ENCODE measurements around the gene KCNK3.
A peak's percentile ranks its signal among the peaks of the same experiment; 100 is the strongest.
"Not testable (repeated sequence)": the region's sequence is repeated elsewhere in the genome, so short reads cannot be mapped to it uniquely, and the experiment has no call there.

KCNK3 gene

GRCh38 chr2:26754972-26755670, 62.6 kb downstream of the KCNK3 start:
- no peak for DNase-seq

DNA sequence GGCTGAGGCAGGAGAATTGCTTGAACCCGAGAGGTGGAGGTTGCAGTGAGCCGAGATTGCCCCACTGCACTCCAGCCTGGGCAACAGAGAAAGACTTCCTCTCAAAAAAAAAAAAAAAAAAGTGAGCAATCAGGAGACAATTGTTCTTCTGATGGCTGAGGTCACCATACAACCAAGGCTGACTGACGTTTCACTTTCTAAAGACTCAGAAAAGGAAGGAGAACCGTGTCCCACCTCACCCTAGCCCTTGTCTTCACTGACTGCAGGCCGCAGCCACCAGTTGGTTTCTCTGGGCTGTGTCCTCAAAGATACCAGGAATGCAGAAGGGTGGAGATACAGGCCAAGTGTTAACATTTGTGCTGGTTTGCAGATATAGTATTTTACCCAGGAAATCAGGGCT, 63.8 kb downstream of the KCNK3 start:
- DNase-seq: no peak

DNA sequence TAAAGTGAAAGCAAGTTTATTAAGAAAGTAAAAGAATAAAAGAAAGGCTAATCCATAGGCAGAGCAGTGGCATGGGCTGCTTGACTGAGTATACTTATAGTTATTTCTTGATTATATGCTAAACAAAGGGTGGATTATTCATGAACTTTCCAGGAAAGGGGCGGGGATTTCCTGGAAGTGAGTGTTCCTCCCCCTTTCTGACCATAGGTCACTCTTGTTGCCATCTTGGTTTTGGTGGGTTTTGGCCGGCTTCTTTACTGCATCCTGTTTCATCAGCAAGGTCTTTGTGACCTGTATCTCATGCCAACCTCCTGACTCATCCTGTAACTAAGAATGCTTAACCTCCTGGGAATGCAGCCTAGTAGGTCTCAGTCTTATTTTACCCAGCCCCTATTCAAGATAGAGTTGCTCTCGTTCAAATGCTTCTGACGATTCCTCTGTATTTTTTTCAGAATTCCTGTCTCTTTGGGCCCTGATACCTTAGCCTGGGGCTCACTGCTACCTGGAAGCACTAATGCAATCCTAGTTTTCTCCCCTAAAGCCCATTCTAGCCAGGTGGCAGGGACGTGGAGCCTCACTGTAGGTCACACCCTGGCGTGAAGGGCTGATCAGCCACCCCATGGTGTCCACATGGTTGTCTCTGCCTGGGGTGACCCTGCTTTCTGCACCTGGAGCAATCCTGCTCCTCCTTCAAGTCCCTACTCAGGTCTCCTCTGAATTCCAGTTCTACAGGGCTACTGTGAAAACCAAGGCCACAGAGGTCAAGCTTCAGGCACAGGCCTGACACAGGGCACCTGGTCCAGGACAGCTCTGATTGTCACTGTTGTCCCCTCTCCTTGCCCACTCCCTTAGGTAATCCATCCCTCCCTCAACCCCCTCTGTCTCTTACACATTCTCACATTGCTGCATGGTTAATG, 65.6 kb downstream of the KCNK3 start:
- DNase-seq: no peak

- DNase-seq: no peak
These were observed 66.3 kb downstream of the KCNK3 start for GRCh38 chr2:26758790-26759321.

GRCh38 chr2:26759845-26760244, 67.3 kb downstream of the KCNK3 start:
- DNase-seq: no peak

DNA sequence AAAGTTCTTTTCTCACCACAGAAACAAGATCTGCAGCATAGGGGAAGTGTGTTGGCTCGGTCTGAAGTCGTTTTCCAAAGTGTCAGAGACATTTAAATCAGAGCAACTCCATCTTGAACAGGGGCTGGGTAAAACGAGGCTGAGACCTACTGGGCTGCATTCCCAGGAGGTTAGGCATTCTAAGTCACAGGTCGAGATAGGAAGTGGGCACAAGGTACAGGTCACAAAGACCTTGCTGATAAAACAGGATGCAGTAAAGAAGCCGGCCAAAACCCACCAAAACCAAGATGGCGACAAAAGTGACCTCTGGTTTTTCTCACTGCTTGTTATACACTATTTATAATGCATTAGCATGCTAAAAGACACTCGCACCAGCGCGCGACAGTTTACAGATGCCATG, 68.5 kb downstream of the KCNK3 start:
- DNase-seq: not testable (repeated sequence)

DNA sequence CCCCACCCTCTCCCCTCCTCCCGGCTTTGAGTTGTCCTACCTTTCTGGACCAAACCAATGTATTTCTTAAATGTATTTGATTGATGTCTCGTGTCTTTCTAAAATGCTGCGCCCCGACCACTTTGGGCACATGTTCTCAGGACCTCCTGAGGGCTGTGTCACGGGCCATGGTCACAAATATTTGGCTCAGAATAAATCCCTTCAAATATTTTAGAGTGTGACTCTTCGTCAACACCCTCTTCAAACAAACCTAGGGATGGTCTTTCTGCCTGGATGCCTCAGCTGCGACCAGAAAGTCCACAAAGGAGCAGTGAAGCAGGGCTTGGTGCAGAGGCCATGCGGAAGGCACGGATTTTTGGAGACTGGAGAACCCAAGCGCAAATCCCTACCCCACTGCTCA, 70.5 kb downstream of the KCNK3 start:
- DNase-seq: no peak

GRCh38 chr2:26764078-26764887, 71.8 kb downstream of the KCNK3 start, which contains the start of gene SLC35F6:
TSS of gene SLC35F6 (plus strand) at chr2:26764284. CDS start at chr2:26764350, 66 bp downstream.
- DNase-seq: peak; percentile 37 to 88 (median 69)

GRCh38 chr2:26764906-26765305, 72.4 kb downstream of the KCNK3 start:
- no peak for DNase-seq

GRCh38 chr2:26765475-26766200, 73.1 kb downstream of the KCNK3 start:
- DNase-seq: no peak

DNA sequence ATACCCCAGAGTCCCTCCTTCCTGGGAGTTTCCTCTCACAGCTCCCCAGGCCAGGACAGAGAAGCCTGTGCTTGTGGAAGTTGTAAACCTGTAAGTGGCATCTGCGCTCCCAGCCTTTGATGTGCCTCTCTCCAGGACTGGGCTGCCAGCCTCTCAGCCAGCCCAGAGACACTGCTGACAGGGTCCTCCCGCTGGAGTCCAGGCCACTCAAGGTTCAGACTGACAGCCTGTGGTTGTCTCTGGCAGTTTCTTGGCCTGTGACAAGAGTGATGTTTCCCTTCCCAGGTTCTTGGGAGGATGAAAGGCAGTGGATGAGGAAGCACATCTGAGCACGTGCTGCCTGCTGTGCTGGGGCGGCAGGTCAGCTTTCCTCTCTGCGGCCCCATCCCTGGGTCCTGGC, 74.6 kb downstream of the KCNK3 start:
- no peak for DNase-seq

- DNase-seq: no peak
These were observed 75.5 kb downstream of the KCNK3 start for GRCh38 chr2:26767894-26768487.

GRCh38 chr2:26768759-26769088, 76.2 kb downstream of the KCNK3 start:
- no peak for DNase-seq

- DNase-seq: peak in 43 of 51 donors; percentile 7 to 75 (median 47)
These were observed 76.7 kb downstream of the KCNK3 start for GRCh38 chr2:26769089-26769761.

GRCh38 chr2:26770986-26771586, 78.6 kb downstream of the KCNK3 start:
- peak in 41 of 51 donors; percentile 11 to 80 (median 47) for DNase-seq

DNA sequence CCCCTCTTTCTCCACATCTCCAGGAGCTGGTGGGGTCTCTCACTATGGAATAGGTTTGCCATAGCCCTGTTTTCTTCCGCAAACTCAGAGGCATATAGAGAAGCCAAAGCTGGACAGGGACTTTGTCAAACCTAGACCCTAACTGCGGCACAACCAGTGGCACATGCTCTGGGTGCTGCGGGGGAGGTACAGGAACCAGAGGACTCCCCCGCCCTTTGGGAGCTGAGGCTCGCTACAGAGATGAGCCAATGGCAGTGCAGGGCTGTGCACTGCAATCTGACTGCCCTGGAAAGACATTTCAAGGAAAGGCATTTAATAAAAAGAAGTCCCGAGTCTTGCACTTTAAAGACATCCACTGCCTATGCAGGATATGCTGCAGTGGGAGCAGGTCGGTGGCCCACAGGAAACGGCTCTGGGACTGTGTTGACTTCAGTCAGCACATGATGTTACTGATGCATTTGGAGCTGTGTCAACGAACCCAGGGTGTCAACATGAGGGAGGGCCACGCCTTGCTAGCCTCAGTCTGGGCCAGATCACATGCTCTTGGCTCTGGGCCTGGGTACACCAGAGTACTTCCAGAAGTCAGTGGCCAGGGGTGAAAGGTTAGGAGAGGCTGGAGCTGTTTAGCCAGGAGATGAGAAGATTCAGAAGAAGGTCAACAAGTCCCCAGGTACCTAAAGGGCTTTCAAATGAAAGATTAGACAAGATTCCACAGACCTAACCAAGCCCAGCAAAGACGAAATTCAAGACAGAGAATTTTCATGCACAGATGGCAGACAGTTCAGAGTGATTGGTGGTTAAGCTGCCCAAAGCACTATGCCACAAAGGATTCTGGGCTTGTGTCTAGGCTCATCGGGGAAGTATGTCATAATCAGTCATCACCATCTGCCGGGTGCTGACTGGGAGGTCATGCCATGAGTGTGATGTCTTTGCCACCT, 79.8 kb downstream of the KCNK3 start:
- DNase-seq: peak in 44 of 51 donors; percentile 7 to 85 (median 55)

- DNase-seq: no peak
These were observed 83.8 kb downstream of the KCNK3 start for GRCh38 chr2:26776195-26776800.

- no peak for DNase-seq
These were observed 85.6 kb downstream of the KCNK3 start for GRCh38 chr2:26778098-26778497.
